B cell (primary cell): ENCODE measurements around the gene ZFPM1. TPM values are rescaled to one million over a fixed set of nuclear protein-coding genes. Genes with fewer than 3 reads are reported as not detected.

Experiments
- ATAC-seq: fragments of 200-7000 bp; cut with Tn5 transposase; one replicate; pipeline ENCODE4 v1.10.0; 2021; ENCODE audit warnings: low read depth, mild to moderate bottlenecking, moderate number of reproducible peaks, moderate library complexity
- CTCF ChIA-PET: fragments of 350-600 bp; sonication (Branson Sonifier 250); formaldehyde crosslinking; loops from one replicate; lab custom pipeline; 2021; ENCODE audit warnings: antibody characterized with exemption, inconsistent platforms; lab: Charles Lee
- POLR2A ChIA-PET: fragments of 350-600 bp; sonication (Branson Sonifier 250); formaldehyde crosslinking; loops from one replicate; lab custom pipeline; 2021; ENCODE audit warnings: antibody characterized with exemption; lab: Charles Lee
- DNase-seq: peaks from one replicate; pipeline ENCODE4 v3.0.0; 2013
- H2AFZ ChIP-seq: 2 replicates; pipeline ENCODE4 v1.6.1; 2012; ENCODE audit warnings: mild to moderate bottlenecking, low read depth, low read length; ENCODE audit not compliant: insufficient read depth, poor library complexity, severe bottlenecking
- H3K27ac ChIP-seq, 2 donors: 1 replicate in 1 of 2; 2 replicates in 1 of 2; pipeline ENCODE4 v1.5.1; 2012 to 2013; ENCODE audit warnings: low read length in 2 of 2, mild to moderate bottlenecking in 2 of 2, moderate library complexity in 1 of 2
- H3K27me3 ChIP-seq, 4 experiments: fragments of 200-600 bp in 1 of 4; sonication (generic) in 1 of 4; replicated peaks in 1 of 4; 1 replicate in 2 of 4; 2 replicates in 2 of 4; pipeline versions ENCODE4 v1.6.1 to v1.7.0; 2013 to 2016; ENCODE audit warnings: low read length in 3 of 4, mild to moderate bottlenecking in 2 of 4, mixed read lengths in 1 of 4, moderate library complexity in 1 of 4; ENCODE audit not compliant: insufficient read depth in 4 of 4, control insufficient read depth in 3 of 4; ENCODE audit errors: control extremely low read depth in 1 of 4
- H3K36me3 ChIP-seq, 2 experiments: replicated peaks in 1 of 2; 1 replicate in 1 of 2; 2 replicates in 1 of 2; pipeline versions ENCODE4 v1.6.1 to v1.7.1; 2013; ENCODE audit warnings: low read length in 1 of 2; ENCODE audit not compliant: insufficient read depth in 2 of 2, control insufficient read depth in 1 of 2; ENCODE audit errors: control extremely low read depth in 1 of 2, extremely low read depth in 1 of 2
- H3K4me1 ChIP-seq, 2 donors: fragments of 200-600 bp in 1 of 2; sonication (generic) in 1 of 2; 1 replicate in 1 of 2; 2 replicates in 1 of 2; pipeline versions ENCODE4 v1.5.1 to v1.6.1; 2013 to 2017; ENCODE audit warnings: low read length in 2 of 2; ENCODE audit not compliant: control insufficient read depth in 2 of 2, insufficient read depth in 2 of 2
- H3K4me2 ChIP-seq: replicated peaks from 2 replicates; pipeline ENCODE3; 2012; ENCODE audit warnings: mild to moderate bottlenecking, low read depth, low read length; ENCODE audit not compliant: poor library complexity, severe bottlenecking
- H3K4me3 ChIP-seq, 5 experiments: fragments of 200-600 bp in 1 of 5; sonication (generic) in 1 of 5; 1 replicate in 3 of 5; 2 replicates in 2 of 5; pipeline versions ENCODE4 v1.5.1 to v1.7.0; 2011 to 2016; ENCODE audit warnings: low read length in 4 of 5, mild to moderate bottlenecking in 4 of 5, low read depth in 2 of 5, control low read depth in 1 of 5, moderate library complexity in 1 of 5; ENCODE audit not compliant: insufficient read depth in 1 of 5; ENCODE audit errors: control extremely low read depth in 1 of 5, extremely low read depth in 1 of 5
- H3K79me2 ChIP-seq: fragments of 200-600 bp; sonication (generic); one replicate; pipeline ENCODE4 v1.6.0; 2016; ENCODE audit warnings: low read length; ENCODE audit not compliant: control insufficient read depth, insufficient read depth
- H3K9ac ChIP-seq: fragments of 200-600 bp; sonication (generic); 2 replicates; pipeline ENCODE4 v1.6.1; 2017; ENCODE audit warnings: mild to moderate bottlenecking, low read length, moderate library complexity
- H3K9me3 ChIP-seq, 3 donors: one replicate each; pipeline versions ENCODE4 v1.6.1 to v1.7.1; 2013; ENCODE audit warnings: low read length in 2 of 3; ENCODE audit not compliant: control insufficient read depth in 2 of 3, insufficient read depth in 1 of 3; ENCODE audit errors: control extremely low read depth in 1 of 3
- H4K20me1 ChIP-seq: 2 replicates; pipeline ENCODE4 v1.6.0; 2012; ENCODE audit warnings: mild to moderate bottlenecking, low read length; ENCODE audit not compliant: insufficient read depth, control insufficient read depth, poor library complexity, severe bottlenecking
- H3K27ac Mint-ChIP-seq: one replicate; pipeline ENCODE4 v1.8.0; 2021; ENCODE audit warnings: mixed read lengths
- H3K27me3 Mint-ChIP-seq: one replicate; pipeline ENCODE4 v1.8.0; 2021; ENCODE audit warnings: mixed read lengths
- H3K4me1 Mint-ChIP-seq: one replicate; pipeline ENCODE4 v1.8.0; 2021; ENCODE audit warnings: mixed read lengths
- H3K4me3 Mint-ChIP-seq: one replicate; pipeline ENCODE4 v1.8.0; 2021; ENCODE audit warnings: mixed read lengths
- H3K9me3 Mint-ChIP-seq: one replicate; pipeline ENCODE4 v1.8.0; 2022; ENCODE audit warnings: mixed read lengths; ENCODE audit not compliant: insufficient read depth
- CTCF ChIP-seq: fragments of 200-600 bp; IDR thresholded peaks from one replicate; pipeline ENCODE4 v1.8.0; 2022; ENCODE audit warnings: antibody characterized with exemption, mild to moderate bottlenecking
- EZH2 ChIP-seq: IDR thresholded peaks from 2 replicates; pipeline ENCODE4 v1.6.1; 2012; ENCODE audit warnings: borderline replicate concordance, low read depth, mild to moderate bottlenecking, moderate library complexity, low read length; ENCODE audit not compliant: insufficient read depth, poor library complexity, severe bottlenecking
- WGBS: methylation state at CpG from one replicate; pipeline ENCODE4 v1.1.5; 2013; ENCODE audit warnings: missing lambda C conversion rate; ENCODE audit not compliant: insufficient coverage; 5-methylcytosine and 5-hydroxymethylcytosine counted together
- intact Hi-C: fragments of 100-400 bp; cut with micrococcal nuclease; formaldehyde crosslinking; loops from one replicate; pipeline ENCODE4 v1.10.0; 2022
- polyA plus RNA-seq: library from polyadenylated mRNA; depleted of rRNA; stranded (reverse); fragments of >200 nt; gene quantifications from 2 replicates; pipeline ENCODE4 v1.2.3, GENCODE V29; 2012
- total RNA-seq, 2 donors: library from RNA; stranded (reverse); fragments of 120-200 nt in 1 of 2; gene quantifications; 1 replicate in 1 of 2; 2 replicates in 1 of 2; pipeline versions ENCODE4 v1.2.3 to v1.2.4, GENCODE V29; 2013 to 2022

The ZFPM1 gene
- total and polyA plus RNA-seq, 2 donors (not counting 1 experiment from before 2014, with no cell fraction given) = 4.3 to 34.6 TPM

DNA sequence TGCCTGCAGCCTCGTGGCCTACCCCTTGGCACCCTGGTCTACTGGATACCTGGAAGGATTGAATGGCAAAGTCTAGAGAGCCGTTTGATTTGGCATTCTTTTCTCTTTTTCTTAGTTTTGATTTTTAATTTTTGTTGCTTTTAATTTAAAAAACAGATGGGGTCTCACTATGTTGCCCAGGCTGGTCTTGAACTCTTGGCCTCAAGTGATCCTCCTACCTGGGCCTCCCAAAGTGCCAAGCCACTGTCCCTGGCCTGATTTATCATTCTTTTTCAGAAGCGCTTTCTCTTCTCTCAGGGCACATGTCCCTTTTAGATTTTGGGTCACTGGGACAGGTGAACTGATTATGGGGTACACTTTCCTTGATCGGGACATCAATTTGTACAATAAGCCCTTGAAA lies 128.0 kb downstream of the ZFPM1 start:
- no peaks in the 10 kb centered on the region for H3K9me3 ChIP-seq
- H3K9me3 Mint-ChIP-seq = no peaks in the 10 kb centered on the region
- ATAC-seq = no peak
- H3K27ac Mint-ChIP-seq = no peak overlapping the region
- peaks cover 0 to 73% of the 10 kb centered on the region in 2 experiments for H3K36me3 ChIP-seq
- peaks cover 100% of the 10 kb centered on the region for H3K79me2 ChIP-seq
- TF ChIP-seq EZH2 (no peak), CTCF (no peak)
- H3K27me3 Mint-ChIP-seq = no peaks in the 10 kb centered on the region
- H3K27ac ChIP-seq = no peak overlapping the region
- no peak overlapping the region for H3K4me3 ChIP-seq
- no peak overlapping the region for H3K4me2 ChIP-seq
- peaks cover 95% of the 10 kb centered on the region for H4K20me1 ChIP-seq
- 100% methylated on average over 3 of the region's 4 CpGs for whole genome bisulfite sequencing
- H3K9ac ChIP-seq = no peak overlapping the region
- no peak overlapping the region for H2AFZ ChIP-seq
- H3K4me1 Mint-ChIP-seq = peaks cover 10% of the 10 kb centered on the region
- H3K4me3 Mint-ChIP-seq = no peak overlapping the region
- CTCF ChIA-PET = interaction anchor here (1.2 kb wide), 1 partner anchor 8 kb away, joined by 3 read pairs; no protein-coding TSS in a partner anchor
- POLR2A ChIA-PET = no interaction called here
- no peak for DNase-seq
- no peaks in the 10 kb centered on the region for H3K27me3 ChIP-seq
- H3K4me1 ChIP-seq = no peaks in the 10 kb centered on the region
- intact Hi-C loops = no loop called here

GRCh38 chr16:88582912-88583575 lies 130.0 kb downstream of the ZFPM1 start:
- H3K4me1 Mint-ChIP-seq = peaks cover 10% of the 10 kb centered on the region

More at GRCh38 chr16:88582912-88583575, 130.0 kb downstream of the ZFPM1 start:
- TF ChIP-seq EZH2 (no peak), CTCF (no peak)
- Histone ChIP-seq H3K27ac (no peak overlapping the region), H2AFZ (no peak overlapping the region), H3K36me3 (peaks cover 5 to 74% of the 10 kb centered on the region in 2 experiments), H3K9ac (no peak overlapping the region), H3K4me2 (no peak overlapping the region), H3K4me1 (no peaks in the 10 kb centered on the region), H3K79me2 (peaks cover 99% of the 10 kb centered on the region), H4K20me1 (peaks cover 94% of the 10 kb centered on the region), H3K27me3 (no peaks in the 10 kb centered on the region), H3K4me3 (no peak overlapping the region), H3K9me3 (no peaks in the 10 kb centered on the region)
- intact Hi-C loops = no loop called here
- no peak overlapping the region for H3K27ac Mint-ChIP-seq
- H3K27me3 Mint-ChIP-seq = no peaks in the 10 kb centered on the region
- no peak overlapping the region for H3K4me3 Mint-ChIP-seq
- ChIA-PET CTCF (no interaction called here), POLR2A (no interaction called here)
- ATAC-seq = no peak
- 92% methylated on average over 13 of the region's 14 CpGs for WGBS
- DNase-seq = no peak
- H3K9me3 Mint-ChIP-seq = no peaks in the 10 kb centered on the region
